Stimulated activated CD4-positive, alpha-beta T cell treated with anti-CD3 and anti-CD28 coated beads, Interleukin-2, amount 100 ng/mL, for 4 hours (primary cell): ENCODE data around the gene MYL5.
"Not testable (repeated sequence)": the region's sequence is repeated elsewhere in the genome, so short reads cannot be mapped to it uniquely, and the experiment has no call there.

Experiments
- DNase-seq: peaks from one replicate; pipeline ENCODE4 v3.0.0-alpha.2; 2020; ENCODE audit warnings: low read depth

MYL5 gene

DNA sequence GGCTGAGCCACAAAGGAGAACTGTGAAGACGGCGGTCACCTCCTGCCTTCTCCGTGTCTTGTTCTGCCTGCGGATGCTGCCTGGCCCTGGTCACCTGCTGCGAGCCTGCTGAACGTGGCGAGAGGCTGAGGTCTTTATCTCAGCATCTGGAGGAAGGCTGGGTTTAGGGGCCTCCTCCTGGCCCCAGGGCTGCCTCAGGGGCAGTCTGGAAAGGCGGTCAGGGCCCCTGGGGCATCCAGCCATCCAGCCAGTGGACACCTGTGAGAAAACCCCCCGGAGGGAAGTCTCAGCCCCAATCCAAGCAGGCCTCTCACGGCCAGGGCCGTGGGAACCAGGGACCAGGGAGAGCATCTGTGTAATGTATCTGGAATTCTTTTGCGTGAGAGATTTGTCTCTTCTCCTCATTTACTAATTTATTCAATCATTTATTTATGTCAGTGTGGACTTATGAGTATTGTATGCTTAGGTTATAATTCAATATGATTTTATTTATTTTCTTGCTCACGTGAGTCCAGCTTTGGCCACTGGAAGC lies 37.6 kb upstream of the MYL5 start:
- no peak for DNase-seq

- no peak for DNase-seq
Measured at GRCh38 chr4:637536-638280, 36.6 kb upstream of the MYL5 start.

- not testable (repeated sequence) for DNase-seq
Measured at GRCh38 chr4:642366-642765, 32.0 kb upstream of the MYL5 start.

DNA sequence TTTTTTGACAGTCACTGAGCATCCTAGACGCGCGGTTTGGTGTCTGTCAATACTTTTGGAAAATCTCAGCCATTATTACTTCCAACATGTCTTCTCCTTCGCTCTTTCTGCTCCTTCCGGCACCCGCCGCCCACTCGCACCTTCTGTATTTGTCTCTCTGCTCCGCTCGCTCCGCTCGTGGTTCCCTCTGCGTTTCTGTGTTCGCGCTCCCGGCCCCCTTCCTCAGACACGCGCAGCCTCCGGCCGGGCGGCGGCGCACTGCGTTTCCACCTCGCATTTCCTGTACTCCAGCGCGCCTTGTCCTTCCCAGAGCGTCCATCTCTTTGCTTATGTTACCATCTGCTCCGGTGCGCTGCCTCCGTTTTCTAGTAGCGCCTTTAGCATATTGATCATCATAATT lies 27.9 kb upstream of the MYL5 start:
- no peak for DNase-seq

GRCh38 chr4:647481-647880 lies 26.9 kb upstream of the MYL5 start:
- DNase-seq = no peak

- no peak for DNase-seq
Measured at GRCh38 chr4:648579-649292, 25.6 kb upstream of the MYL5 start.

- DNase-seq = no peak
Measured at GRCh38 chr4:649293-649625, 25.1 kb upstream of the MYL5 start.

- no peak for DNase-seq
Measured at GRCh38 chr4:649751-650310, 24.5 kb upstream of the MYL5 start.

- DNase-seq = no peak
Measured at GRCh38 chr4:650461-650860, 23.9 kb upstream of the MYL5 start.

GRCh38 chr4:650951-651883 lies 23.1 kb upstream of the MYL5 start:
- no peak for DNase-seq

GRCh38 chr4:651884-652642 lies 22.3 kb upstream of the MYL5 start:
- DNase-seq = no peak

GRCh38 chr4:653080-653821 lies 21.1 kb upstream of the MYL5 start:
- DNase-seq = no peak

GRCh38 chr4:653831-654502 lies 20.4 kb upstream of the MYL5 start:
- no peak for DNase-seq

DNA sequence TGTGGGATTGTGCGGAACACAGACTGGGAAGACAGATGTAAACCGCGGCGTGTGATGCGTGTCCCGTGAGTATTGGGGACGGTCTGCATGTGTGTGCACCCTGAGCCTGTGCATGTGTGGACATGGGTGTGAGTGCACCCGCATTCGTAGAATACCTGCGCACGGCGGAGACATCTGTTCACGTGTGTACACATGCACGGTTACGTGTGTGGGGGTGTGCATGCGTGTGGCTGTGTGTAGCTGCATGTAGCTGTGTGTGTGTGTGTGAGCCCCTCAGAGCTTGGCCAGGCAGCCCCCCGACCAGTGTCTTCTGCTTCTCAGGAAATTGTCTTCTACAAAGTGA lies 19.9 kb upstream of the MYL5 start:
- no peak for DNase-seq

DNA sequence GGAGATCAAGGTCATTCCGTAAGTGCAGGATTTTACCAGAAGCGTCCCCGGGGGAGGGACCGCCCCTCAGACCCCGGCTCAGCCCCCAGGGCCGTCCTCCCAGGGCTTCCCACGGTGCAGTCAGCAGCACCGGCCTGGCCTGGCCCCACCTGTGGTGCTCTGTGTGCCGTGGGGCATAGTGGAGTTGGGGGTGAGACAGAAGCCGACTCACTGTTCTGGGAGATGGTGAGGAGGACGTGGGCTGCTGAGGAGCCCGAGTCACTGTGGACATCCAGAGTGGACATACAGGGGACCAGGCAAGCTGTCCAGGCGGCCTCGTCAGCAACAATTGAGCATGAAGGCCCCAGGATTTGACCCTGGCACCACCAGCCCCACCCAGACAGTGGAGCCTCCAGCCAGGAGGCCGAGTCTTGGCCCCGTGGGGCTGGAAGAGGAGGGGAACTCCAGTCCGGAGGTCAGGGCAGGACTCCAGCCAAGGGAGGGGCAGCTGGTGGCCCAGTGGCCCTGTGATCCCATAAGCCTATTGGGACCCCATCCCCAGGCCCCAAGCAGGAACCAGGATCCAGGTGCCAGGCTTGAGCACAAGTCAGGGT lies 19.4 kb upstream of the MYL5 start:
- no peak for DNase-seq

- no peak for DNase-seq
Measured at GRCh38 chr4:655464-656151, 18.7 kb upstream of the MYL5 start.

DNA sequence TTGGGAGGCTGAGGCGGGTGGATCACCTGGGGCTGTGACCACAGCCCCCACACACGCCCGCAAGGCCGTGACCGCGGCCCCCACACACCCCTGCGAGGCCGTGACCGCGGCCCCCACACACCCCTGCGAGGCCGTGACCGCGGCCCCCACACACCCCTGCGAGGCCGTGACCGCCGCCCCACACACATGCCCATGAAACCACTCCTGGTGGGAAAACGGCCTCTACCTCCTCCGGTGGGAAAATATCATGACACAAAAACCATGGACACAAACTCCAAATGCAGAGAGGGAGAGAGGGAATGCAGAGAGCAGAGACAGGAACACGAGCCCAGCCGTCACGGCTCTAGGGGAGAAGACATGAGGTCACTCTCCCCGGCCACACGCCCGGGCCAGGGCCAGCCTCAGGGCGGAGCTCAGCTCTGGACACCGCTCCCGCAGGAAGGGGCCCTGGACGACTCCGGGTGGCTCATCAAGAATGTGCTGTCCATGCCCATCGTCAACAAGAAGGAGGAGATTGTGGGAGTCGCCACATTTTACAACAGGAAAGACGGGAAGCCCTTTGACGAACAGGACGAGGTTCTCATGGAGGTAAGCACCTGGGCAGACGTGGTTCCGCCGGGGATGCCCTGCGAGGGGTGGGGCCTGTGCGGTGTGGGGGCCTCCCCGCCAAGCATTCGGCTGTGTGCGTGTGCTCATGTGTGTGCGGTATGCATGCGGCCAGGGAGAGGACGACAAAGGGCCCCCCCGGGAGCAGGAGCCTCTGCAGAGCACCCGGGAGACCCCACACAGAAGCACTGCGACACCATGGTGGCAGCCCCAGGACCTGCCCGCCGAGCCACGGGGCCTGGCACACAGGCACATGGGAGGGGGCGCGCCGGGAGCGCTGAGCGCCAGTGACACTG lies 17.7 kb upstream of the MYL5 start:
- DNase-seq = no peak

- no peak for DNase-seq
Measured at GRCh38 chr4:657338-657833, 17.0 kb upstream of the MYL5 start.
